HG02870 (cell line): ENCODE results near the gene GNAT3.

Experiments used
- ATAC-seq: cut with Tn5 transposase; IDR thresholded peaks from one replicate; pipeline ENCODE4 v1.9.1; 2021; ENCODE audit warnings: mild to moderate bottlenecking, moderate library complexity; ENCODE audit not compliant: unreplicated experiment

Gene GNAT3

DNA sequence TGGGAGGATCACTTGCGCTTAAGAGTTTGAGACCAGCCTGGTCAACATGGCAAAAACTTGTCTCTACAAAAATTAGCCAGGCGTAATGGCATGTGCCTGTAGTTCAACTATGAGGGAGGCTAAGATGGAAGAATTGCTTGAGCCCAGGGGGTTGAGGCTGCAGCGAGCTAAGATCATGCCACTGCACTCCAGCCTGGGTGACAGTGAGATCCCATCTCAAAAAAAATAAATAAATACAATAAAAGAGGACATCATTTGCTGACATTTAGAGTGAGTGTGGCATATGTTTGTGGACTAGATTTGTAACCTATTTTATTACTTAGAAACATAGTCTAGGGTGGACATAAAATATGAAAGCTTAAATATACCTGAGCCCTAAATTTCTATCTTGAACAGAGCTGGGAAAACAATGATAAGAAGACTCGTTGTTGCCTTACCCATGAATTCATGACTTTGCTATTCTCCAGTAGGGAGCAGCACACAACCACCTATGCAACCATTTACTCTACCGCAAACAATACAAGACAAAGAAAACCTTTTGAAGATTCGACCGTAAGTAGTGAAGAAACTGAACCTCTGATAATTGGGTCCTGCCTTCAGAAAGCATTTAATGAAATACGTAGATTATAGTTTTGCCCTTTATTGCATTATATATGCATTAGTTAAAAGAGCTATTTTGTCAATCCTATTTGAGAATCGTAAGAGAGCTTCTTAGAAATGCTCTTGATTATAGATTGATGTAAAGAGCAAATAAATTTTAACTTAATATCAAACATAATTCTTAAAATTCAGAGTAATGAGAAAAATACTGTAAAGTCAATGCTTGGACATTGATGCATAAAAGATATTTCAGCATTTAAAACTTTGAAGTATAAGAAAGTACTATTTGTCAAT is 83.5 kb downstream of the GNAT3 start:
- ATAC-seq: no peak

DNA sequence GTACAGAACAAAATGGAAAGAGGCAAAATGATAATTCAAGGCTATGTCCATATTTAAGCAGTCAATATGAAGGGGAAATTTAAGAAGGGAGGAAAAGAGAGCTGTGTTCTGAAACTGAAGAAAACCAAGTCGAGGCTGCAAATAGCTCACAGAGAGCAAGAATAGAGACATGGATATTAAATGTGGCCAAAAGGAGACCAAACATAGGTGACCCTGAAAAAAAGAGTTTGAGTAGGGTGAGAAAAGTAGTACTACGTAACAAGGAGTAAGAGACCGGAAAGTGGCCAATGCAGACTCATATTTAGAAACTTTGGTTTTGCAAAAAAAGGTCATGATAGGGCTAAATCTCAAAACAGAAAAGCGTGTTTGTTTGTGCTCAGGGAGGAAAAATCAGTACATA is 84.6 kb downstream of the GNAT3 start:
- no peak for ATAC-seq

DNA sequence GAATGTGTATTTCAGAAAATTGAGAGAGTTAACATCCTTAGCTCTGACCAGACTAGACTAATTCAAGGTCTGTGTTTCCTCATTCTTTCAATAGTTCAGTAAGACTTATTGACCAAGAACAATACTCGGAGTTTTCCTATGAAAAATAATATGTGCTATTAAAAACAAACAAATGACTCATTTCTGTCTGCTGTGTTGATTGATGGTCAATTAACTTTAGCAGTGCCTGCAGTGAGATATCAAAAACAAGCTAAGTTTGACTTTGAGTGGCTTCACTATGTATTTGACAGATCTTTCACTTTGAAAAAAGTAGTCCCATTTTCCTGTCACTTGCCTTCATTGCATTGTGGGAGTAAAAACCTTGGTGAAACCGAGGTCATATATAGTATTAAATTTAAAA is 91.0 kb downstream of the GNAT3 start:
- ATAC-seq: no peak

DNA sequence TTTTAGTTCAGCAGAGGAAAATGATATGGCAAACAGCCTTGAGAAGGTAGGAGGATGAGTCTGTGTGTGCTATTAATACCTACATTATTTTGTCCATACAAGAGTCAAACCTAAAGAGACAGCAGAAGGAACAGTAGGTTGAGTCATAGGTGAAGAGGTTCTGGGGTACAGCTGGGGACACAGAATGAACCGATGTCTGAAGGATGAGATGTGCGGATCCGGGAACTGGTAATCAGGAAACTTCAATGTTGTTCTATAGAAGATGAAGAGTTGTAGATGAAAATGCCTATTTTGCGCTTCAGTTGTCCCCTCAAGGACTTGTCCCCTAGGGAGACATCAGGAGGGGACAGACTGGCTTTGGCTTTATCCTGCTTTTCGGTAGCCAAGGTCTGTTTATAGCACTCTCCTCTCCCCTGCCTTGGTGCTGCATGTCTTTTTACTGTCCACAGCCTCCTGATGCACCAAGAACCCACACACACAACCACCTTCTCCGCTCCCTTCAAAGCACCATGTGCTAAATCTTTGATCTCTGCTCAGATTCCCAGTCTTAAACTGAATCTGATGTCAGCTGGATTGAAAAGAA is 94.6 kb downstream of the GNAT3 start:
- ATAC-seq: no peak

DNA sequence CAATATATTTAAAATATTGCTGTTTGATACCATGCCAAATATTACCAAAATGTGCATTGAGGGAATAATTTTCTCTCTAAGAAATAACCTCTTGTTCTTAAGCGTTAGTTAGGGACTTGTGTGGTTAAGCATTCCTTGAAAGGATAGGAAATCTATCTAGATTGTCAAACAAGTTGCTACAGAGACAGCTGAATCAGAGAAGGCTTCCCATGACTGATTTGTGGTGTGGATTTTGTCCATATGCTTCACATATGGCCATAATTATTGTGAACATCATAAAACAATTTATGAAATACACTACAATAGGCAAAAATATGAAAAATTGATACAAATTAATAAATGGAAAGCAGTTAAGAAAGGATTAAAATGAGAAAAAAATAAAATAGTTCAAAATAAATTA is 96.3 kb downstream of the GNAT3 start:
- no peak for ATAC-seq

DNA sequence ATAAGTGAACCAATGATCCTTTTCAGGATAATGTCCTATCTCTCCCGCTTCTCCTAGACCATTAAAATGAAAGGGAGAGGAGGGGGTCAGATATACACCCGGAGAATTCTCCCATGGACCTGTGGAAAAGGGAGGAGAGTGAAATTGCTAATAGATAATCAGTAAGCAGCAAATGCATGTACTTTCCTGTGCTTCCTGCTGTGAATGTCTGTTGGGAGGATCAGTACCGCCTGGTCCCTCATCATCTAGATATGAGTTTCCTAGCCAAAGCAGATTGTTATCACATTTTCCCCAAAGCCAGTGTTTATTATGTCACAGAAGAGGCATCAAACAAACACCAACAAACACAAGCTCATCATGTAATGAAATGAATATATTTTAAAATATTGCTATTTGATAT is 96.8 kb downstream of the GNAT3 start:
- no peak for ATAC-seq

DNA sequence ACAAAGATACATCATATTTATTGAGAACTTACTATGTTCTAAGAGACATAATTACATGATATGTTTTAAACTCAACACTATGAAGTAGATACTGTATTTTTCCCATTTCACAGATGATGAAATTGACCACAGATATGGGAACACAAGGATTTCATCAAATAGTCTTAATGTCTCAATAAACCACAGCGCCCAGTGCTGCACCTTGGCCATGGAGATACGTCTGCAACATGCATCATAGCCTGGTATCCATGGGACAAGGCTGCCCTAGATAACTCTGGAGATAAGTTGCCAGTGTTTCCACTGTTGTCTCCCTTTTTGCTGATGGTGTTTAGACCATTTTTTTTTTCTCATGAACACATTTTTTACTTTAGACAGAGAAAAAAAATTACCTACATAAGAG is 97.5 kb downstream of the GNAT3 start:
- ATAC-seq: no peak

DNA sequence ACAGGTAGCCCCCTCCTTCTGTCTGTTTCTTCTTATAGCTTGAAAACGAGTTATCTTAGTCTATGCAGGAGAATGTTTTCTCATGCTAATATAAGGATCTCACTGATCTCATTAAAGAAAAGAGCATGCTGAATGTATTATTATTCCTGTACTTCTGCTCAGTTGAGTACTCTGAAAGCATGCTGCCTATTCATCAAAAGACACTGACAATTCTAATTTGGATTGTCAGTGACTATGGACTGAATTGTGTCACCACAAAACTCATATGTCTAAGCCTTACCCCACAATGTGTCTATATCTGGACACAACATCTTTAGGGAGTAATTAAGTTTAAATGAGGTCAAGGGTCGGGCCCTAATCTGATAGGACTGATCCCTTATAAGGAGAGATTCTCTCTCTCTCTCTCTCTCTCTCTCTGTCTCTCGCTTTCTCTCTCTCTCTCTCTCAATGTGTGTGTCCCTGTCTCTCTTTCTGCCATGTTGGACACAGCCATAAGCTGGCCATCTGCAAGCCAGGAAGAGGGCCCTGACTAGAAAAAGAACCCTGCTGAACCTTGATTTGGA is 98.4 kb downstream of the GNAT3 start:
- no peak for ATAC-seq

DNA sequence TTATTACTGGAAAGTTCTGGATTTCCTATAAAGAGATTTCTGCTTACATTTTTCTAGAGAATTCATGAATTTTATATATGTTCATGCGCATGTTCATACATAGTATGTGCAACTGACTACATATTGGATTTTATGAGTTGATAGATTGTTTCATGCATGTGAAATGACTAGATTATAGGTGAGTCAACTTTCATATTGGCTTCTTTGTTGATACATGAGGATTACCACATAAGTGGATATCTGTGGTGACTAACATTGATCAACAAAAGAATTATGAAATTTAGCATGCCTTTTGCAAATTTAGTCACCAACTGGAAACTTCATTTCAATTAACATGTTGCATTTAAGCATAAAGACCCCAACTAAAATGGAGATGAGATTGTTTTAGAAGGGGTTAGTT is 99.0 kb downstream of the GNAT3 start:
- ATAC-seq: no peak

DNA sequence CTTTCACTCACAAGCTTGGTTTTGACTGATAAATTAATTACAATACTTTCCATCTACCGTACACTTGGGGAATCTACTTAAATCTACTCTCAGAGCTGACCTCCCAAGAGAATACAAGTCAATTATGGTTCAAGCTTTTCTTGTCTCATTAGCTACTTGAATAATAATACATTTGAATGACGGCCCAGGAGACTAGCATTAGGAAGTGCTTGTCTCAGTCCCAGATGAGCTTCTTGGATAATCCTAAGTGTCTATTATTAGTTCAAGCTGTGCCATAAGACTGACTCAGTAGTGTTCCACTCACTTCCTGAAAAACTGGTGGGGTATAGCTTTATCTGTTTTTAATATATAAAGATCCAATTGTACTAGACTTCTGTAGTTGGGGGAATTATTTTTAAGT is 100.2 kb downstream of the GNAT3 start:
- ATAC-seq: no peak

DNA sequence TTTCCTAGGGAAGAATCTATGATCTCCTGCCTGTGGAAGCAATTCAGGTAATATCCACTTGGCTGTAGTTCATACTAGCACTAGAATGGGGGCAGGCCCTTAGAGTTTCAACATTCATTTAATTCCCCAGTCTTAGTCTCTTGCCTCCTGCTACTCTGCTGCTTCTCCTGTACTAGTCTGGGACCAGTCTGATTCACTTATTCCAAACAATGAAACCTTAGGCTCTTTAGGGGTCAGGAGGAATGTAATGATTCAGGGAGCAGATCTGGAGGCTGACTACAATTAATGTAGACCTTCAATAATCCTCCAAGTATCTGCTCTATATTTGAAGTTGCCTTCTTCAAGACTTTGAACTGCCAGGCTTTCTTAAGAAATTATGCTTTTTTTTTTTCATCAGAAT is 101.8 kb downstream of the GNAT3 start:
- no peak for ATAC-seq
